ENCODE measurements around the gene RXFP1.

The RXFP1 gene

GRCh38 chr4:158541506-158541905 is 19.8 kb downstream of the RXFP1 start:
- DNase-seq (ENCODE audit: low read depth, low spot score) = no peak

GRCh38 chr4:158543191-158543590 is 21.5 kb downstream of the RXFP1 start:
- DNase-seq (ENCODE audit: low read depth, low spot score) = no peak

GRCh38 chr4:158544141-158544540 is 22.5 kb downstream of the RXFP1 start:
- no peak for DNase-seq (ENCODE audit: low read depth, low spot score)

GRCh38 chr4:158553364-158553763 is 31.7 kb downstream of the RXFP1 start:
- no peak for DNase-seq (ENCODE audit: low read depth, low spot score)

GRCh38 chr4:158560284-158560683 is 38.6 kb downstream of the RXFP1 start:
- no peak for DNase-seq (ENCODE audit: low read depth, low spot score)

- no peak for DNase-seq (ENCODE audit: low read depth, low spot score)
Measured at GRCh38 chr4:158566860-158567259, 45.2 kb downstream of the RXFP1 start.

- no peak for DNase-seq (ENCODE audit: low read depth, low spot score)
Measured at GRCh38 chr4:158571736-158572135, 50.1 kb downstream of the RXFP1 start.

- no peak for DNase-seq (ENCODE audit: low read depth, low spot score)
Measured at GRCh38 chr4:158572608-158573007, 50.9 kb downstream of the RXFP1 start.

GRCh38 chr4:158578476-158578875 is 56.8 kb downstream of the RXFP1 start:
- peak; percentile 13 for DNase-seq (ENCODE audit: low read depth, low spot score)

GRCh38 chr4:158580064-158580463 is 58.4 kb downstream of the RXFP1 start:
- no peak for DNase-seq (ENCODE audit: low read depth, low spot score)

GRCh38 chr4:158581161-158581560 is 59.5 kb downstream of the RXFP1 start:
- no peak for DNase-seq (ENCODE audit: low read depth, low spot score)

- no peak for DNase-seq (ENCODE audit: low read depth, low spot score)
Measured at GRCh38 chr4:158586881-158587280, 65.2 kb downstream of the RXFP1 start.

- DNase-seq (ENCODE audit: low read depth, low spot score) = no peak
Measured at GRCh38 chr4:158588285-158588684, 66.6 kb downstream of the RXFP1 start.

GRCh38 chr4:158588777-158589176 is 67.1 kb downstream of the RXFP1 start:
- peak; percentile 2 for DNase-seq (ENCODE audit: low read depth, low spot score)

- DNase-seq (ENCODE audit: low read depth, low spot score) = no peak
Measured at GRCh38 chr4:158590306-158590705, 68.6 kb downstream of the RXFP1 start.

GRCh38 chr4:158590824-158591223 is 69.1 kb downstream of the RXFP1 start:
- no peak for DNase-seq (ENCODE audit: low read depth, low spot score)

- DNase-seq (ENCODE audit: low read depth, low spot score) = no peak
Measured at GRCh38 chr4:158597879-158598596, 76.4 kb downstream of the RXFP1 start.

GRCh38 chr4:158599150-158599549 is 77.5 kb downstream of the RXFP1 start:
- DNase-seq (ENCODE audit: low read depth, low spot score) = no peak

- DNase-seq (ENCODE audit: low read depth, low spot score) = no peak
Measured at GRCh38 chr4:158599765-158600498, 78.2 kb downstream of the RXFP1 start.

- no peak for DNase-seq (ENCODE audit: low read depth, low spot score)
Measured at GRCh38 chr4:158604369-158604768, 82.7 kb downstream of the RXFP1 start.

- DNase-seq (ENCODE audit: low read depth, low spot score) = no peak
Measured at GRCh38 chr4:158605393-158605792, 83.7 kb downstream of the RXFP1 start.

GRCh38 chr4:158606969-158607368 is 85.3 kb downstream of the RXFP1 start:
- DNase-seq (ENCODE audit: low read depth, low spot score) = no peak

- no peak for DNase-seq (ENCODE audit: low read depth, low spot score)
Measured at GRCh38 chr4:158609116-158609515, 87.4 kb downstream of the RXFP1 start.

Measured in smooth muscle cell of the brain vasculature (primary cell).